MV-4-11 (cell line): ENCODE measurements around the gene EFR3B.
"Not testable (repeated sequence)": the region's sequence is repeated elsewhere in the genome, so short reads cannot be mapped to it uniquely, and the experiment has no call there.

Source experiments
- DNase-seq: peaks from one replicate; lab custom pipeline; 2025; lab: John Stamatoyannopoulos, UW

EFR3B gene, protein sequence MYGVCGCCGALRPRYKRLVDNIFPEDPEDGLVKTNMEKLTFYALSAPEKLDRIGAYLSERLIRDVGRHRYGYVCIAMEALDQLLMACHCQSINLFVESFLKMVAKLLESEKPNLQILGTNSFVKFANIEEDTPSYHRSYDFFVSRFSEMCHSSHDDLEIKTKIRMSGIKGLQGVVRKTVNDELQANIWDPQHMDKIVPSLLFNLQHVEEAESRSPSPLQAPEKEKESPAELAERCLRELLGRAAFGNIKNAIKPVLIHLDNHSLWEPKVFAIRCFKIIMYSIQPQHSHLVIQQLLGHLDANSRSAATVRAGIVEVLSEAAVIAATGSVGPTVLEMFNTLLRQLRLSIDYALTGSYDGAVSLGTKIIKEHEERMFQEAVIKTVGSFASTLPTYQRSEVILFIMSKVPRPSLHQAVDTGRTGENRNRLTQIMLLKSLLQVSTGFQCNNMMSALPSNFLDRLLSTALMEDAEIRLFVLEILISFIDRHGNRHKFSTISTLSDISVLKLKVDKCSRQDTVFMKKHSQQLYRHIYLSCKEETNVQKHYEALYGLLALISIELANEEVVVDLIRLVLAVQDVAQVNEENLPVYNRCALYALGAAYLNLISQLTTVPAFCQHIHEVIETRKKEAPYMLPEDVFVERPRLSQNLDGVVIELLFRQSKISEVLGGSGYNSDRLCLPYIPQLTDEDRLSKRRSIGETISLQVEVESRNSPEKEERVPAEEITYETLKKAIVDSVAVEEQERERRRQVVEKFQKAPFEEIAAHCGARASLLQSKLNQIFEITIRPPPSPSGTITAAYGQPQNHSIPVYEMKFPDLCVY

DNA sequence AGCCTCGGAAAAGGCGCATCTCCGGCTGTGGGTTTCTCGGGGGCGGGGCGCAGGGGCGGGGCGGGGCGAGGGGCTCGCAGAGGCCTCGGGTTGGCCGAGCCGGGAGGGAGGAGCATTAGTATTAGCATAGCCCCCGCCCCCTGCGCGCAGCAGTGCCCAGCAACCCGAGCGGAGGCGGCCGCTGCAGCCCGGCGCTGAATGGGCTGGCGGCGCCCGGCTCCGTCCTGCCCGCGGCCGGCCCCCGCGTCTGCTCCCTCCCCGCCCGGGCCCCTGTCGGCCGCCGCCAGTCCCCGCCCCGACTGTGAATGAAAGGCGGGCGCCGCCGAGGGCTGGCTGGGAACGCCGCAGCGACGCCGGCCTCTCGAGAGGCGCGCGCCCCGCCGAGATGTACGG, at the start of gene EFR3B:
EFR3B (plus strand) TSS at position 149 of the 393 bp plus-strand sequence; CDS start at position 386, 237 bp downstream.
- DNase-seq: peak; percentile 82

DNA sequence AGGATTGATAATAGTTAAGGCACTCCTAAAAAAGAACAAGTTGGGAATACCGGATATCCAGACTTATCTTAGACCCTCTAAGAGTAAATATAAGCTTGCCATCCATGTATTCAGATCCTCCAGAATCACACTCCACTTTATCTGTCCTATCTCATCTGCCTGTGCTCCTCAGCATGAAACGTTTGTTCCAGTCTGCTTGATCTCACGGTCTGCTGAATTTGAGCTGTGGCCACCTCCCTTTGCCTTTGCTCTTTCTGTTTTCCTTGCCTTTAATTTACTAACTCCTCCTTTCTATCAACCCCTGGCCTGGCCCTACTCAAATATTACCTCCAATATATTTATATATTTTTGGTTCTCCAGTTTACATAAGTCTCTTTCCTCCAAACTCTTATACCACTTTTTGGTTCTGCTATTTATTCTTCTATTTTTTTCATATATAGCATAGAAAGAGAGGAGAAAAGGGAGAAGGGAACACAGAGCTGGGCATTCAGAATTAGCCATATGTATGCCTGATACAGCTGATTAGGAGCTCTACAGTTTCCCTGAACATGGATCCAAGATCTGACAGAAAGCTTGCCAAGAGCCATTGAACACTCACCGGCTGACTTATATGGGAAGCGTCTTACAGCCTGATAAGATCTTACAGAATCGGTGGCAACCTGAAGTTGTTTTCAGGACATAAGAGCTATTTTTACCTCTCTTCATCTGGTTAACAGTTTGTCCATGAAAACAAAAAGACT, 48.3 kb upstream of the EFR3B start:
- no peak for DNase-seq

DNA sequence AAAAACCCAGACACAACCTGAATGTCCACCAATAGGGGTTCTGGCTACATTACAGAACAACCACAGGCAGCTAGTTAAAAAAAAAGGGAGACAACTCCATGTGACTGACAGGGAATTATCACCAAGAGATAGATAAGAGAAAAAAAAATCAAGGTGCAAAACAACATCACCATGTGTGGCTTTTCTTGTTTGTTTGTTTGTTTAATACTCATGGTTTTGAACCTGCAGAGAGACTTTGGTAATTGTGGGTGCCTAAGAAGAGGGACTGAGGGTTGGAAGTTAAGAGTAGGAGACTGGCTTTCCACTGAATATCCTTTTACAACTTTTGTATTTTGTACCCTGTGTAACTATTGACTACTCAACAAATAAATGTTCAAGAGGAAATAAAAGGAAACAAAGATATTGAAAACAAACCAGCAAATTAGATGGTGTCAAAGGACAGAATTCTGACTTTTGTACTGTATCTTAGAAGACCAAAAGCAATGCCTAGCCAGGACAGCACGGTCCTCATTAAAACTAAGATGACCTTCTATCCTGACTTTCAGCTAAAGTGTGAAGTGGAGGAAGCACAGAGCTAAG, 47.6 kb upstream of the EFR3B start:
- DNase-seq: no peak

DNA sequence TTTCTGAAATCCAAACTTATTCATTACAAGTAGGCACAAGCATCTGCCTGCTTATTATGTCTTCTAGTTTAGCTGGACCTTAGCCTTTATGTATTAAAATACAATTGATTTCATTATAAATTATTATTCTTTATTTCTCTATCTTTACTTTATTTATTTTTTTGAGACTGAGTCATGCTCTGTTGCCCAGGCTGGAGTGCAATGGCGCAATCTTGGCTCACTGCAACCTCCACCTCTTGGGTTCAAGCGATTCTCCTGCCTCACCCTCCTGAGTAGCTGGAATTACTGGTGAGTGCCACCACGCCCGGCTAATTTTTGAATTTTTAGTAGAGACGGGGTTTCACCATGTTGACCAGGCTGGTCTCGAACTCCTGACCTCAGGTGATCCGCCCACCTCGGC, 42.8 kb upstream of the EFR3B start:
- not testable (repeated sequence) for DNase-seq

DNA sequence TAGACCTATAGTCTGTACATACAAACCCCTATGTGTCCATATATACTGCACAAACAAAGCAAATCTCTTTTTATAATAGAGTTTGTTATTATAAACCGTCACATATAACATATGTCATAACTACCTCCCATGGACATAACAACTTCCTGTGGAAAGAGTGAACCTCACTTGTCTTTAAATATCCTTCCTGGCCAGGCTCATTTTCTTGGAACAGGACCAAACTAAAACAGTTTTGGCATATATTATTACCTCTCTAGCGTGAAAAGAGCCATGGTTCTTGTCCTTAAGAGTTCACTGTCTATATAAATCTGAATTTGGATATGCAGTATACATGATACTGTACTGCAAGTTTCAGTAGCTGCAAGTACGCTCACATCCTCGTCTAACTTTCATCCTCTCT, 41.8 kb upstream of the EFR3B start:
- DNase-seq: no peak

DNA sequence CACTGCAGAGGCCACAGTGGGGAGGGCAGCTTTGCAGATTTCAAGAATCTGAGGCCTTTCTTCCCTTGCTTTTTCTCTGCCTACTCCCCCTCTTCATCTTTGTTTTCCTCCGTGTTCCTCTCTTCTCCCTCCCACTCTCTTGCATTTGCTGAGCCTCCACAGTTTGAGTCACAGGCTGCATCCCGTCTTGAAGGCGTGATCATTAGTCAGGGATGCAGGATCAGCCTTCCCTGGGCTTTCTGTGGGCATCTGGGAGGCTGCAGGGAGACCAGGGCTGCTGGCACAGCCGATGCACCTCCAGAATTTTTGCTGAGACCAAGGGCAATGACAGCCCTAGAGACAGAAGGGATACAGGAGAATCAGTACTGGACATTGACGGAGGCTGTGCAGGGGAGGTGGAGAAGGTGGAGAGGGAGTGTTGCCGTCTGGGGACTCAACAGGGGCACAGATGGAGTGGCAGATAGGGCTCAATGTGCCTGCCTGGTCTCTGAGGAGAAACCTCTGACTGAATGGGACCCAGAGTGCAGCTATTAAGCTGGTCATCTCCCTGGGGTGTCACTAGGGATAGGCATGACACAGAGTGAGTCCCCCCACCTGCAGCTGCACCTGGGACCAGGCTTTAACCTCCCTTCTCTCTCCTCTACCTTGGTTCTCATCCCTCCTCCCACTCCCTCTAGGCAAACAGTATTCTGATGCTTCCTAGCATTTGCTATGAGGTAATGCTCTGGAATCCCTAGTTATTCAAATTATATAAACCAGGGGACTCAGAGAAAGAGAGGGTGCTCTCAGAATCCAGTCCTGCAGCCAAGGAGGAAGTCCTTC, 41.2 kb upstream of the EFR3B start:
- DNase-seq: no peak

DNA sequence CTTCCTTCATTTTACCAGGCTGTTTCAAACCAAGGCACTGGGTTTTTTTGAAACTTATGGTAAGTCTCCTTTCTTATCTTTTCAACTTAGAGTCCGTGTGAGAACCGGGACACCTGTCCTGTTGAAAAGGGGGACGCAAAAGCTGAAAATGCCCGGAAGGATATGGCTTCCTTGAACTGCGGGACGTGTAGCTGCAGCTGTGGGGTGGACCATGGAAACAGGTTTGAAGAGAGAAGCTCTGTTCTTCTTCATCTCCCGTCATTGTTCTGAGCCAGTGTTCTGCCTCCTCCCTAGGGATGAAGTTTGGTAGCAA, 40.6 kb upstream of the EFR3B start:
- DNase-seq: no peak

DNA sequence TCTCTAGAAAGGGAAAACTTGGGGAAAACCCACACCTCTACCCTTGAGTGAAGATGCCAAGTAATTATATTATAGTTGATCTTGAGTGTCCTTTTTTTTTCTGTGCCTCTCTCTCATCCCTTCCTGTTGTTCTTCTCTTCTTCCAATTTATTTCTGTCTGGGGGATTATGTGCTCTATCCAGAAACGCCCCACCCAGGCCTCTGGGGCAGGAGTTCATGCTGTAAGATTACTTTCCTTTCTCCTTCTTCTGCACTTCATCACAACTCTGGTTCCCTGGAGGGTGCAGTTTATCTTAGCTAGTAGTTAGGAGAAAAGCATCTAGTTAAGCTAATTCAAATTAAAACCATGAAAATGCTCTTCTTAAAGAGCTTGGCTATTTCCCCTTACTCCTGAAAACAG, 39.8 kb upstream of the EFR3B start:
- DNase-seq: no peak

DNA sequence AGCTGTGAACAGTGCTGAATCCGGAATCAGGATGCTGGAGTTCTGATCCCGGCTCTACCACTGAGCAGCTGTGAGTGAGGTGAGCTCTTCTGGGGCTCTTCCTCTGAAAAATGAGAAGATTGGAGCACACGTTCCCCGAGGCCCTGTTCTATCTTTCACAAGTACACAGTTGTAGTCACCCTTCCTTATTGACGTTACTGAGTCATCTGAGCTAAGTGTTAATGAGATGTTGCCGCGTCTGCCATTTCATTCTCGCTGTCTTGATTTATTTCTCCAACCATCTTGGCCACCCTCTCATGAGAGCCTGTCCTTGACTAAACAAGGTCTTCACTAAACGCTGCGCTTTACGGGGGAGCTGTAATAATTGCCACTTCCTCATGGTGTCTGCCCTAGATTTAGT, 31.9 kb upstream of the EFR3B start:
- peak; percentile 72 for DNase-seq

DNA sequence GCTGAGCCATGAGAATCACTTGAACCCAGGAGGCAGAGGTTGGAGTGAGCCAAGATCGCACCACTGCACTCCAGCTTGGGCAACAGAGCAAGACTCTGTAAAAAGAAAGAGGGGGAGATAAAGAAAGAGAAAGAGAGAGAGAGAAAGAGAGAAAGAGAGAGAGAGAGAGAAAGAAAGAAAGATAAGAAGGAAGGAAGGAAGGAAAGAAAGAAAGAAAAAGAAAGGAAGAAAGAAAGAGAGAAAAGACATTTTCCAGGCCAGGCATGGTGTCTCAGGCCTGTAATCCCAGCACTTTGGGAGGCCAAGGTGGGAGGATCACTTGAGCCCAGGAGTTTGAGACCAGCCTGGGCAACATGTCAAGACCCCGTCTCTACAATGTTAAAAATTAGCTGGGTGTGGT, 30.5 kb upstream of the EFR3B start:
- not testable (repeated sequence) for DNase-seq

DNA sequence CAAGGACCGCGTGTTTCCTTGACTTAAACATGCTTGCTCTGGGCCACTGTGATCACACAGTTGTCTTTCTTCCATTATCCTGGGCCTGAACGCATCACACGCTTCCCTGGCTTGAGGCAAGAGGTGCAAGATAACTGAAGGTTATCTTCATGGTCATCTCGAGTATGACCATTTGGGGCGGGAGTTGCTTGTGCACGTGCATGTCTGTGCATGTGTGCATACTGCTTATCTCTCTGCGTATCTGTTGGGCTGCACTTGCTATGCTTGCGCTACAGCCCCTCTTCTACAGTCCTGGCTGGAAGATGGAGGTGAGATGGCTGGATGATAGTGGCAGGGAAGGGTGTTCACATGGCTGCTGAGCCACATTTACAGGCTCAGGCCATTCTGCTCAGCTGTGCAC, 27.2 kb upstream of the EFR3B start:
- DNase-seq: no peak

DNA sequence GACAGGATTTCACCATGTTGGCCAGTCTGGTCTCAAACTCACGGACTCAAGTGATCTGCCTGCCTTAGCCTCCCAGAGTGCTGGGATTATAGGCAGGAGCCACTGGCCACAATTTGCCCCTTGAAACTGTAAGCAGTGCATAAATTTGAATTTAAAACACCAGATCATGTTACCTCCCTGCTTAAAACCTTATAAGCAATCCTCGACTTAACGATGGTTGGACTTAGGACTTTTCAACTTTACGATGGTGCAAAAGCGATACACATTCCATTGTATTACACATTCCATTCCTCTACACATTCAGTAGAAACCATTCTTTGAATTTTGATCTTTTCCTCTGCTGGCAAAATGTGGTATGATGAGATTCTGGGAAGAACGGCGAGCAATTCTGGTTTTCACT, 23.2 kb upstream of the EFR3B start:
- DNase-seq: no peak

DNA sequence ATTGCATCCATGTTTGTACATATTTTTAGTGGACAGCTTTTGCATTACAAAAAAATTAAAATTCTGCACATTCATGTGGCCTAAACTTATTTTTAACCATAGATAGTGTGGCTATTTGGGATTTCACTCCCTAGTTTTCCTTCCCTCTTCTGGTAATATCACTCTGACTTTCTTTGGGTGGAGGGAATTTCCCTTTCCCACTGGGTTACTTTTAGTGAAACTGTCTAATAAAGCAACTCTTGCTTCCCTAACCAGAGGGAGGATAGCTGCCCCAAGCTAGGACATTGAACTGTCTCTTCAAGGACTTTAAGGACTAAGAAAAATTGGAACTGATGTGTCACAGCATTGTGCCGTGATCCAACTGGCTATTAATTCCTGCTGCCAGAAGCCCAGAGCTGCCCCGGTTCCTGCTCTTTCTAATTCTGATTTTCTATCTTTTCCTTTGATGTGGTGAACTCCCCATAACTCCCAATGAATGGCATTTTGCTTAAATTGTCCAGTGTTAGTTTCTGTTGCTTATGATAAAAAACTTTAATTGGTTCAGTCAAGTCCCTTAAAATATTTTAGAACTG, 20.0 kb upstream of the EFR3B start:
- no peak for DNase-seq

DNA sequence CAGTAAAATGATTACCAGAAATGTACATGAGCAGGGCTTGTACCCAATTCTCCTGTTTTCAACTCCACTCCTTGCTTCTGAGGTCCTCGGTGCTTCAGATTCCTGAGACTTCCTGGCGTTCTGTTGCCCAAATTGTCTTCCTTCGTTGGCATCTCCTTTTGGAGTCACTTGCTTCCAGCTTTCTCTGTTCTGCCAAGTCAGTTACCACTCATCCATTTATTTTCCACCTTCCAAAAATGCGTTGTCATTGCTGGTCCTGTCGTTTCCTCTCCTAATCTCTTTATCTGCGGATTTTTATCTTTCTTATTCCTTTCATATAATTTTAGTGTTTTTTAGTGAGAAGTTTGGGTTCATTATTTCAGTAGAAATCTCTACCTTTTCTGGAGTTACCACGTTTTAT, 18.5 kb upstream of the EFR3B start:
- DNase-seq: no peak

DNA sequence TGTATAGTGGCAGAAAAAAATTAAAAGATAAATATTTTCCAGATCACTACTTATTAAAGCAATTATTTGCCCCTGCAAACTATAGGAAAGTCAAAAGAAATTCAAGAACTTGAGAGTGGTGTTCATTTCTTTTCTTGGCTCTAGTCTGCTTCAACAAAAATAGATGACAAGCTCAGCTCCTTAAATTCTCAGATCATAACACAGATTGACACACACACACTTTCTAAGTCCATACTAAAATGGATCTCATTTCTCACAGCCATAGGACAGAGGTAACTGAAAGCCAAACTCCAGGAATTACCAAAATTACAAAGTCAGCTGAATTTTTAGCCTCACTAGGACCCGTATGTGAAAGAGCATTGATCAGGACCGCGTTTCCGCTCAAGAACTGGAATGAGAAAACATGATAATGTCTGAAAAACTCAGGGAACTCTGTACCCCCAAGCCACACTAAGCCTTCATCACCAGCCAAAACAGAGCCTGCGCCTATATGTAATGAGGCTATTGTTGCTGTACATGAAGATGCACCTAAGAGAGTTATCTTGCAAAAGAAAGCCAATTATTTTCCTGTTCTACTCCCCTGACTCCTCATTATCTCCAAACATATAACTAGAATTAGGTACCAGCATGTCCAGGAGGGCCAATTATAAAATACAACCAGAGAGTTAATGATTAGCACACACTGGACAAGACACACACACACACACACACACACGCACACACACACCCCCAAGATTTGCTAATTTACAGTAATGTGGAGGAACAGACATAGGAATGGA, 16.5 kb upstream of the EFR3B start:
- no peak for DNase-seq

DNA sequence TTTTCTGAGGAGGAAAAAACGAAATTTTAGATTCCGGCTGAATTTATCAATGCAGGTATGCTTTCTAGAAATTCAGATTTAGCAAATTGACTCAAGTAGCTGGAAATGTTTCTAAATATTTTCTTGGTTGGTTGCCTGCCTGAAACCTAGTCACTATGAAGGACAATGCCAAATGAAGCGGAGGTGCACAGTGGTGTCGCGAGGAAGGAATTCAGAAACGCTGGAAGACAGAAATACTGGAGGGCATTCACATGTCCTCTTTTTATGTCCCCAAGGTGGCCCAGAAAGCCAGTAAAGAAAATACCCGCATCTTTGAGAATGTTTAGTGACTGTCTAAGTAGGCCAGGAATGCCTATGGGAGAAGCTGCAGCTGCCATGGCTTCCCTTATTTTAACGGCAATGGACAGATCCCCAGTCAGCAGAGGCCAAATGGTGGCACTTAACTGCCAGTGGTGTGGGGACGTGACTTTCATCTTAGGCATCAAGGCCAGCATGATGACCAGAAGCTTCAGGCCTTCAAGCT, 15.8 kb upstream of the EFR3B start:
- DNase-seq: no peak

DNA sequence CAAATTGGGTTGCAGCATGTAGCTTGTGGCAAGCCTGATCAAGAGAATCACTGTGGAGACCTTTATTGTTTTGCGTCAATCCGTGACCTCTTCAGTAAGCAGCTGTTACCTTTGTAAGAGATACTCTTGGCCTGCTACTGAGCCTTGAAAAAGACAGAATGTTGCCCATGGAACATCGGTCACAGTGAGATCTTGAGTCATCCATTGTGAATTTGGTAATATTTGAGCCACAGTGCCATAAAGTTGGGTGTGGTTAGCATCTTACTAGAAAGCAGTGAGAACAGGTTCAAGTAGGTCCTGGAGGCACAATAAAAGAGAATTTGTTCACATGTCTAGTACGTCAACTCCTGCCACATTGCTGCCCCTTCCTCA, 12.7 kb upstream of the EFR3B start:
- no peak for DNase-seq

DNA sequence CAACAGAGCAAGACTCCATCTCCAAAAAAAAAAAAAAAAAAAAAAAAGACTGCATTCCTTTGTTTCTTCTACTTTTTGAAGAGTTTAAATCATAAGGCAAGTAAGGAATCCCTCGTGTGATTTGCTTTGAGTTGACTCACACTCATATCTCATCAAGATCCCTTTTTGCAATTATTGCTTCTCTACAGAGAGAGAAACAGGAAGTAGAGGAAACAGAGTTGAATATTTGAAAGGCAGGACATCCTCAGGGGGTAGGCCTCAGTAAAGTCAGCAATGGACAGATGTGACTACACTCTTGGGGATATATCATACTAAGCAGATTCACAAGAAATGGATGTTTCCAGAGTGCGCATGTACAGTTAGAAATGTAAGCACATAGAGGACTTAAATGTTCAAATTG, 11.2 kb upstream of the EFR3B start:
- peak; percentile 86 for DNase-seq

DNA sequence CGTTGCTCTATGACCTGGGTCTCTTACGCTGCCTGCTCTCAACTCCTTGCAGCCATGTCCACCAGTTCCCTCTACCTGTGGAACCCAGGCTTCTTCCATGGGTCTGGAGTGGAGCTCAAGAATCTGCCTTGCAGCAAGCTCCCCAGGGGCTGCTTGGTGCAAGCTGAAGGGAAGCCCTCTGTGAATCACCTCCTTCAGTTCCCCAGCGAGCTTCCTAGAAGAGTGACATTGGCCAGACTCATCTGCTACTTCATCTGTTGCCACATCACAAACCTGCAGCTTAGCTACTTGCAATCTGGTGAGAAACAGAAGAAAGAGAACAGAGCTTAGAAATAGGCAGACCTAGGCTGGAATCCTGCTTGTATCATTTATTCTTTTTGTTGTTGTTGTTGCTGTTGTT, 9.8 kb upstream of the EFR3B start:
- DNase-seq: peak; percentile 85

DNA sequence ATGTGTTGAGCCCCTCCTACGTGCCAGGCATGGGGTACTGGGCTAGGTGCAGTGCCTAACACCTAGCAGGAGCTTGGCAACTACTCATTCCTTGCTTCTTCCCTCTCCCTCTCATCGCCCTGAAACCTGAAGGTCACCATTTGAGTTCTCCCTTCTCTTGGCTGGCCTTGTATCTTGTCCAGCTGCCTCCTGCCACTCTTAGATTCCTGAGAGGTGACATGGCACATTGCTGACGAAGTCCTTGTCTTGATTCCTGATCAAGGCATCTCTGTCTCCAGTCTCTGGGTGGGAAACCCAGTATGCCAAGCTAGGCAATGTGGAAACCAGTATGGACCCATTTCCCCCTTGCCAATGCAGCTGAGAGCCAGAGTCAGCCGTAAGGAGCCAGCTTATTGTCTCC, 9.0 kb upstream of the EFR3B start:
- no peak for DNase-seq
